ENCODE results near the gene PBX2.

- no peak for TF ChIP-seq CTCF (conservative IDR thresholded peaks at IDR 0.05; ENCODE audit: low read depth in 2 of 2)
- no peak for TF ChIP-seq REST (IDR thresholded peaks at IDR 0.05; ENCODE audit: unreplicated experiment)
- no peak for TF ChIP-seq EZH2 (IDR thresholded peaks at IDR 0.05; ENCODE audit: low read depth, unreplicated experiment)
- no peak for TF ChIP-seq POLR2AphosphoS5 (IDR thresholded peaks at IDR 0.05; ENCODE audit: low read depth)
- TF ChIP-seq ETS1 (IDR thresholded peaks at IDR 0.05): no peak
- TF ChIP-seq EZH2phosphoT487 (IDR thresholded peaks at IDR 0.05; ENCODE audit: unreplicated experiment): no peak
- TF ChIP-seq NANOG (IDR thresholded peaks at IDR 0.05; ENCODE audit: borderline replicate concordance): no peak
- TF ChIP-seq JUNB (IDR thresholded peaks at IDR 0.05; ENCODE audit: unreplicated experiment): no peak
- TF ChIP-seq CREB1 (CRISPR knock-in tag; IDR thresholded peaks at IDR 0.05; ENCODE audit: low read depth): no peak
- no peak for TF ChIP-seq ZNF462 (CRISPR knock-in tag; IDR thresholded peaks at IDR 0.05)
- TF ChIP-seq STAT1 (IDR thresholded peaks at IDR 0.05; ENCODE audit: unreplicated experiment): no peak
Measured at GRCh38 chr6:32198866-32199265, 8.9 kb upstream of the PBX2 start.
